Muscle layer of duodenum (tissue), 2 donors: ENCODE data around the gene CADPS2.

Source experiments
- H3K27ac ChIP-seq: one replicate; pipeline ENCODE4 v1.7.0; 2013; ENCODE audit warnings: mild to moderate bottlenecking, low read length
- H3K27me3 ChIP-seq: one replicate; pipeline ENCODE4 v1.7.0; 2013; ENCODE audit warnings: low read depth, mild to moderate bottlenecking, control low read depth, low read length
- H3K36me3 ChIP-seq, 2 donors: one replicate each; pipeline ENCODE4 v1.7.0; 2013; ENCODE audit warnings: low read length in 2 of 2, control low read depth in 1 of 2, mild to moderate bottlenecking in 1 of 2; ENCODE audit not compliant: insufficient read depth in 2 of 2, control insufficient read depth in 1 of 2
- H3K4me1 ChIP-seq, 2 donors: one replicate each; pipeline ENCODE4 v1.7.0; 2013; ENCODE audit warnings: low read length in 2 of 2, mild to moderate bottlenecking in 2 of 2, control low read depth in 1 of 2, moderate library complexity in 1 of 2; ENCODE audit not compliant: insufficient read depth in 2 of 2, control insufficient read depth in 1 of 2
- H3K4me3 ChIP-seq, 2 donors: one replicate each; pipeline ENCODE4 v1.7.0; 2013; ENCODE audit warnings: low read length in 2 of 2, low read depth in 1 of 2, mild to moderate bottlenecking in 1 of 2
- H3K9me3 ChIP-seq, 2 donors: one replicate each; pipeline ENCODE4 v1.7.0; 2013; ENCODE audit warnings: low read length in 2 of 2, control low read depth in 1 of 2, mild to moderate bottlenecking in 1 of 2; ENCODE audit not compliant: control insufficient read depth in 1 of 2
- donor health status: healthy.

The CADPS2 gene

DNA sequence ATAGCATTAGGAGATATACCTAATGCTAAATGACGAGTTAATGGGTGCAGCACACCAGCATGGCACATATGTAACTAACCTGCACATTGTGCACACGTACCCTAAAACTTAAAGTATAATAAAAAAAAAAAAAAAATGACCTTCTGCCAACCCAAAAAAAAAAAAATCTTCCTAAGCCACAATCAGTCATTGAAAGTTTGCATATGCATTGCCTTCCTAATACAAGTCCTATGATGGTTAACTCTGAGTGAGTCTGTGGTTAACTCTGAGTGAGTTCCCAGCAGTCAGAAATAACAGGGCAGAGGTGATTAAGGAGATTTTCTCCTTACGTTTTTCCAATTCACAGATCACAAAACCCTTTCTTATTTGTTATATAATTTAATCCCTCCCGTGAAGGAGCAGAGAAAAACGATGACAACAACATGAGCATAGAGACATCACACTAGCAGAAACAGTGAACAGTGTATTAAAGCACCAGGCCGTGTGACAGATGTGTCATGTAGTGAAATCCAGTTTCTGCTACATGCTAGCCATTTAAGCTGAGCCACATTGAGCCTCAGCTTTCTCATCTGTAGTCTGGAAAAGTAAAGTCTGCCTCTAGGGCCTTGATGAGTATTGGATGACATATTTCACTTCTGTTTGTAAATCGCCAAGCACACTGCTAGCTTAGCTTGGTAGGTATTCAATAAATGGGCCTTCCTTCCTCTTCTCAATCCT is 176.2 kb downstream of the CADPS2 start:
- H3K4me3 ChIP-seq: no peak overlapping the region
- H3K4me1 ChIP-seq: no peaks in the 10 kb centered on the region
- H3K27me3 ChIP-seq: no peaks in the 10 kb centered on the region
- no peaks in the 10 kb centered on the region for H3K9me3 ChIP-seq
- H3K36me3 ChIP-seq: no peaks in the 10 kb centered on the region
- H3K27ac ChIP-seq: no peak overlapping the region

GRCh38 chr7:122706836-122707235 is 179.4 kb downstream of the CADPS2 start:
- H3K36me3 ChIP-seq: no peaks in the 10 kb centered on the region
- H3K27me3 ChIP-seq: no peaks in the 10 kb centered on the region
- no peak overlapping the region for H3K27ac ChIP-seq
- no peak overlapping the region for H3K4me3 ChIP-seq
- no peaks in the 10 kb centered on the region for H3K9me3 ChIP-seq
- H3K4me1 ChIP-seq: no peaks in the 10 kb centered on the region

DNA sequence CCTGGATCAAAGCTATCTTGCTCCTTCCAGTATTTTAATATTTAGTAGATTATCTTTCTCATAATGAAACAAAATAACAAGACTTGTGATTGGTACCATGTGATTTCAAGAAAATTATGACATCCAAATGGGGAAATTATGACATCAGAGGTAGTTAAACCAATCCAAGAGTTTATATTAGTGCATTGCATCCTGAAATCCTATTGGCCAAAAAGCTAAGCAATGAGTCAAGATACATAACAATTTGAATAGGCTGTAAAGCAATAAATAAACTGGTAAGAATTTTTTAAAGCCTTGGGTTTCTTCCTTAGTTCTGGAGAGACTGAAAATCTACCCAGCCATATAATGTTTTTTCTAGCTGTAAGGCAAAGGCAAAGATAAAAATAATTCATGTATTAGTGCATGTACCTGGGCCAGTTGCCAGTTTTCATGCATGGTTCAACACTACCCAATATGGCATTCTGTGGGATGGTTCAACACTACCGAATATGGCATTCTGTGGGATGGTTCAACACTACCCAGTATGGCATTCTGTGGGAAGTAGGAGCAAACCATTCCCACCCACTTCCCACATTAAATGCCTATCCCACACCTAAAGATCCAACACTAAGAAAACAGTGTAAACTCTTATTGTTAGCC is 183.3 kb downstream of the CADPS2 start, which contains the start of gene RNF148:
Gene RNF148, minus strand, starts transcription at position 51 of the 639 bp plus-strand sequence. CDS start 172 bp downstream, outside the sequence.
- Histone ChIP-seq H3K27ac (no peak within 1 kb of the TSS), H3K9me3 (no peaks in the 10 kb centered on the region), H3K4me1 (no peaks in the 10 kb centered on the region), H3K27me3 (no peaks in the 10 kb centered on the region), H3K4me3 (no peak within 1 kb of the TSS), H3K36me3 (no peaks in the 10 kb centered on the region)

DNA sequence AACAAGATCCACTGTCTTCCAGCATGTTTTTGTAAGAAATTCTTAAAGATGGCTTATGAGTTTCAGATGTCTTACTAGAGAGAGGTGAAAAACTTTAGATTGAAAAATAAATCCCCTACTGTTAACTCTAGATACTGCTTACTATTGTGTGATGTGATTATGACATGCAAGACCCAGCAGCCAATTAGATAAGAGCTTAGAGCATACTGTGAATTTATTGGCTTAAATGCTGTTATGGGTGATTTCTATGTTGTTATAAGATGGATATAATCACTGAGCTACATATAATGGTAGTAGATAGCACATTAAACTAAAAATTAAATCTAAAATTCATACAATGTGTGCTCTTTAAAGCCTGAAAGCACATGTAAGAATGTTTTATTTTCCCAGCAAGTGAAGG is 187.2 kb downstream of the CADPS2 start, which contains the start of gene RNF133:
Gene RNF133, minus strand, starts transcription at position 101 of the 400 bp plus-strand sequence. CDS start 199 bp downstream, outside the sequence.
- H3K36me3 ChIP-seq: no peaks in the 10 kb centered on the region
- no peak within 1 kb of the TSS for H3K4me3 ChIP-seq
- H3K4me1 ChIP-seq: no peaks in the 10 kb centered on the region
- no peaks in the 10 kb centered on the region for H3K9me3 ChIP-seq
- no peaks in the 10 kb centered on the region for H3K27me3 ChIP-seq
- H3K27ac ChIP-seq: no peak within 1 kb of the TSS

GRCh38 chr7:122695816-122696215 is 190.4 kb downstream of the CADPS2 start:
- H3K36me3 ChIP-seq: no peaks in the 10 kb centered on the region
- no peaks in the 10 kb centered on the region for H3K27me3 ChIP-seq
- no peak overlapping the region for H3K4me3 ChIP-seq
- no peaks in the 10 kb centered on the region for H3K4me1 ChIP-seq
- no peaks in the 10 kb centered on the region for H3K9me3 ChIP-seq
- no peak overlapping the region for H3K27ac ChIP-seq

- Histone ChIP-seq H3K36me3 (no peaks in the 10 kb centered on the region), H3K9me3 (no peaks in the 10 kb centered on the region)
These were observed 191.6 kb downstream of the CADPS2 start for GRCh38 chr7:122694697-122695096.

DNA sequence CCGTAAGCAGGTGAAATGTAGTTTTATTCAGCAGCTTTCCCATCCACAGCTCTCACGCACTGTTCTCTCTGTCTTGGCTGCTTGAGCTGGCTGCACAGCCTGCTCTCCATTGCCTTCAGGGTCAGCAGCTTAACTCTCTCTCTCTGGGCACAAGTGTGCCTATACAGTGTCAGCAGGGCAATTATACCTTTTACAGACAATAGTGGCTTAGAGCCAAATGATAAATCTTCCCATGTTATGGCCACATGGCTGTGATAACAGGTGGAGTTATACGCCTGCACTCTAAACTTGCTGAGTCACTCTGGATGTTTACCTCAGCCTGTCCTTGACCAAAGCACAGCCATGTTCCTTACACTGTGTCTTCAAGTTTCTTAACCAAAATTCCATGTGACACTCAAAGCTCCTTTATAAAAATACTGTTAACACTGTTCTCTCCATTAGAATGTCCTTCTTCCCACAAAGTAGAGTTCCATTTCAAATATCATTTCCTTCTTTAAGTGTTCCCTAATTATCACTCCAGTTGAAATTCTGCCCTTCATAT is 193.4 kb downstream of the CADPS2 start:
- Histone ChIP-seq H3K4me1 (no peaks in the 10 kb centered on the region), H3K36me3 (no peaks in the 10 kb centered on the region), H3K4me3 (no peak overlapping the region), H3K9me3 (no peaks in the 10 kb centered on the region), H3K27me3 (no peaks in the 10 kb centered on the region), H3K27ac (no peak overlapping the region)

More at GRCh38 chr7:122694697-122695096, 191.6 kb downstream of the CADPS2 start:
- Histone ChIP-seq H3K27ac (no peak overlapping the region), H3K27me3 (no peaks in the 10 kb centered on the region), H3K4me1 (no peaks in the 10 kb centered on the region), H3K4me3 (no peak overlapping the region)

GRCh38 chr7:122691569-122692235 is 194.6 kb downstream of the CADPS2 start:
- H3K36me3 ChIP-seq: no peaks in the 10 kb centered on the region
- H3K9me3 ChIP-seq: no peaks in the 10 kb centered on the region
- no peak overlapping the region for H3K4me3 ChIP-seq

GRCh38 chr7:122689346-122690109 is 196.7 kb downstream of the CADPS2 start:
- Histone ChIP-seq H3K9me3 (no peaks in the 10 kb centered on the region), H3K27me3 (no peaks in the 10 kb centered on the region), H3K4me3 (no peak overlapping the region), H3K4me1 (no peaks in the 10 kb centered on the region), H3K27ac (no peak overlapping the region), H3K36me3 (no peaks in the 10 kb centered on the region)

More at GRCh38 chr7:122691569-122692235, 194.6 kb downstream of the CADPS2 start:
- no peaks in the 10 kb centered on the region for H3K4me1 ChIP-seq
- H3K27me3 ChIP-seq: no peaks in the 10 kb centered on the region
- H3K27ac ChIP-seq: no peak overlapping the region

DNA sequence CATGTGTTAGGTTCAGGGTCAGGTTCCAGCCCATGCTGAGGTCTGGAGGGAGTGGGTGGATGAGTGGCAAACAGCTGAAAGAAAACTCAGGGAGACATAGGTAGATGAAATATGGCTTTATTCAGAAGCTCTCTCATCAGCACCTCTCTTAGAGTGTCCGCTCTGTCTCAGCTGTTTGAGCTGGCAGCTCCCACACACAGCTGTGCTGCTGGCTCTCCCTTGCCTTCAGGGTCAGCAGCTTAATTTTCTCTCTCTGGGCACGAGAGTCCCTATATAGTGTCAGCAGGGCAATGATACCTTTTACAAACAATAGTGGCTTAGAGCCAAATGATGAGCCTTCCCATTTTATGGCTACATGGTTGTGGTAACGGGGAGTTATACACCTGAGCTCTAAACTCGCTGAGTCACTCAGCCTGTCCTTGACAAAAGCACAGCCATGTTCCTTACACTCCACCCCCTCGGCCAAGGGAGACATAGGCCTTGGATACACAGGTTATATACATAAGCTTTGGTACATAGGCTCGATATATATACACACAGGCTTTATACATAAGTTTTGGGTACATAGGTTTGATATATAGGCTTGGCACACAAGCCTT is 197.8 kb downstream of the CADPS2 start:
- Histone ChIP-seq H3K4me3 (no peak overlapping the region), H3K9me3 (no peaks in the 10 kb centered on the region), H3K27me3 (no peaks in the 10 kb centered on the region), H3K36me3 (no peaks in the 10 kb centered on the region), H3K27ac (no peak overlapping the region), H3K4me1 (no peaks in the 10 kb centered on the region)
